Measurements from ENCODE around the gene MSH5.

Gene MSH5

DNA sequence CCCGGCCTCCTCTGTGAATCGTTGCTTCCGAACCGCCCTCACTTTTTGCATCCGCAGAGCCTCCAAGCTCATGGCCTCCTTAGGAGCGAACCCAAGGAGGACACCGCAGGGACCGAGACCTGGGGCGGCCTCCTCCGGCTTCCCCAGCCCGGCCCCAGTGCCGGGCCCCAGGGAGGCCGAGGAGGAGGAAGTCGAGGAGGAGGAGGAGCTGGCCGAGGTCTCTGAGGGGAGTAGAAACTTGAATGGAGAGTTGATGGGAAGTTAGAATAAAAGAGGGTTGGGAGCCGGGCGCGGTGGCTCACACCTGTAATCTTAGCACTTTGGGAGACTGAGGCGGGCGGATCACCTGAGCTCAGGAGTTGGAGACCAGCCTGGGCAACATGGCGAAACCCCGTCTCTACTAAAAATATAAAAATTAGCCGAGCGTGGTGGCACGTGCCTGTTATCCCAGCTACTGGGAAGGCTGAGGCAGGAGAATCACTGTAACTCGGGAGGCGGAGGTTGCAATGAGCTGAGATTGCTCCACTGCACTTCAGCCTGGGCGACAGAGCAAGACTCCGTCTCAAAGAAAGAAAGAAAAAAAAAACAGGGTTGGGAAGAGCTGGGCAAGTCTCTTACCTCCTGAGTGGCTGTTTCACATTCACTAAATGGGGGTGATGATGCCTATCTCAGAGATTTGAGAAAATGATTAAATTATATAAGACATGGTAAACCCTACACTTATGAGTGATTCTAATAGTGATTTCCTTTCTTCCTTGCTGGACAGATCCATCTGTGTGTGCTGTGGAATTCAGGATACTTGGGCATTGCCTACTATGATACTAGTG is 805 bp downstream of the MSH5 start:
- Histone ChIP-seq H3K27ac (no peak overlapping the region), H3K79me2 (no peaks in the 10 kb centered on the region), H3K4me2 (ENCODE audit: low read length) (peak overlapping the region; percentile 96), H3K9me3 (ENCODE audit: control insufficient read depth, low read length) (no peaks in the 10 kb centered on the region), H2AFZ (peak overlapping the region; percentile 91), H3K9ac (no peak overlapping the region), H3K4me3 (ENCODE audit: low read depth, low read length) (peak overlapping the region; percentile 91), H3K4me1 (peaks cover 4% of the 10 kb centered on the region), H3K27me3 (ENCODE audit: control insufficient read depth, insufficient read depth, low read length) (no peaks in the 10 kb centered on the region), H3K36me3 (ENCODE audit: control insufficient read depth, insufficient read depth, low read length) (no peaks in the 10 kb centered on the region)
- TF ChIP-seq, protein P1, sequence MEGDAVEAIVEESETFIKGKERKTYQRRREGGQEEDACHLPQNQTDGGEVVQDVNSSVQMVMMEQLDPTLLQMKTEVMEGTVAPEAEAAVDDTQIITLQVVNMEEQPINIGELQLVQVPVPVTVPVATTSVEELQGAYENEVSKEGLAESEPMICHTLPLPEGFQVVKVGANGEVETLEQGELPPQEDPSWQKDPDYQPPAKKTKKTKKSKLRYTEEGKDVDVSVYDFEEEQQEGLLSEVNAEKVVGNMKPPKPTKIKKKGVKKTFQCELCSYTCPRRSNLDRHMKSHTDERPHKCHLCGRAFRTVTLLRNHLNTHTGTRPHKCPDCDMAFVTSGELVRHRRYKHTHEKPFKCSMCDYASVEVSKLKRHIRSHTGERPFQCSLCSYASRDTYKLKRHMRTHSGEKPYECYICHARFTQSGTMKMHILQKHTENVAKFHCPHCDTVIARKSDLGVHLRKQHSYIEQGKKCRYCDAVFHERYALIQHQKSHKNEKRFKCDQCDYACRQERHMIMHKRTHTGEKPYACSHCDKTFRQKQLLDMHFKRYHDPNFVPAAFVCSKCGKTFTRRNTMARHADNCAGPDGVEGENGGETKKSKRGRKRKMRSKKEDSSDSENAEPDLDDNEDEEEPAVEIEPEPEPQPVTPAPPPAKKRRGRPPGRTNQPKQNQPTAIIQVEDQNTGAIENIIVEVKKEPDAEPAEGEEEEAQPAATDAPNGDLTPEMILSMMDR (IDR thresholded peaks at IDR 0.05): no peak

DNA sequence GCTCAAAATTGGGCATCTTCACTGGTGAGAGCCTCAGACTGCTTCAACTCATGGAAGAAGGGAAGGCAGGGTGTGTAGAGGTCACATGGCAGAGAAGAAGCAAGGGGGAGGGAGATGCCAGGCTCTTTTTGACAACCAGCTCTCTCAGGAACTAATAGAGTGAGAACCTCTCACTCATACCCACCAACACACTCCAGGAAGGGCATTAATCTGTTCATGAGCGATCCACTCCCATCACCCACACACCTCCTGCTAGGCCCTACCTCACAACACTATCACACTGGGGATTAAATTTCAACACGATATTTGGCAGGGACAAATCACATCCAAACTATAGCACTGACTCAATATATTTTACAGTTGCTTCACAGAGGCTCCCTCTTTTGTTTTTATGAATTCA is 2.0 kb downstream of the MSH5 start:
- no peaks in the 10 kb centered on the region for H3K27me3 ChIP-seq (ENCODE audit: control insufficient read depth, insufficient read depth, low read length)
- TF ChIP-seq, protein P1 (IDR thresholded peaks at IDR 0.05): no peak
- no peaks in the 10 kb centered on the region for H3K36me3 ChIP-seq (ENCODE audit: control insufficient read depth, insufficient read depth, low read length)
- no peak overlapping the region for H2AFZ ChIP-seq
- no peaks in the 10 kb centered on the region for H3K79me2 ChIP-seq
- H3K4me1 ChIP-seq: peaks cover 4% of the 10 kb centered on the region
- no peak overlapping the region for H3K4me3 ChIP-seq (ENCODE audit: low read depth, low read length)
- H3K9me3 ChIP-seq (ENCODE audit: control insufficient read depth, low read length): no peaks in the 10 kb centered on the region
- H3K4me2 ChIP-seq (ENCODE audit: low read length): no peak overlapping the region
- no peak overlapping the region for H3K27ac ChIP-seq
- H3K9ac ChIP-seq: no peak overlapping the region

DNA sequence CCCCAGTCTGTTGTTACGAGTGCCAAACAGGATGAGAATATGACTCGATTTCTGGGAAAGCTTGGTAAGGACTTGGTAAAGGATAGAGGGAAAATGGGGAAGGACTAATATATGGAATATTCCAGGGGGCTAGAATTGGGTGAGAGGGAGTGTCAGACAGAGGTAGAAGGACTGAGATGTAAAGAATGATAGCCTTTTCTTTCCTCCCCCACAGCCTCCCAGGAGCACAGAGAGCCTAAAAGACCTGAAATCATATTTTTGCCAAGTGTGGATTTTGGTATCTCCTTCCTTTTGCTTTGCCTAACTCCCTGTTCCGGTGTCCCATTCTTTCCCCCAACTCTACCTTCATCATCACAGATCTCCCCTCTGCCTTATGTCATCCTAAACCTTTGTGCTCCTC is 3.1 kb downstream of the MSH5 start:
- no peaks in the 10 kb centered on the region for H3K79me2 ChIP-seq
- H3K36me3 ChIP-seq (ENCODE audit: control insufficient read depth, insufficient read depth, low read length): no peaks in the 10 kb centered on the region
- no peaks in the 10 kb centered on the region for H3K27me3 ChIP-seq (ENCODE audit: control insufficient read depth, insufficient read depth, low read length)
- H3K4me1 ChIP-seq: peaks cover 4% of the 10 kb centered on the region
- H3K9ac ChIP-seq: no peak overlapping the region
- no peak overlapping the region for H3K27ac ChIP-seq
- no peak overlapping the region for H2AFZ ChIP-seq
- H3K4me3 ChIP-seq (ENCODE audit: low read depth, low read length): no peak overlapping the region
- TF ChIP-seq, protein P1 (IDR thresholded peaks at IDR 0.05): no peak
- H3K9me3 ChIP-seq (ENCODE audit: control insufficient read depth, low read length): no peaks in the 10 kb centered on the region
- H3K4me2 ChIP-seq (ENCODE audit: low read length): no peak overlapping the region

DNA sequence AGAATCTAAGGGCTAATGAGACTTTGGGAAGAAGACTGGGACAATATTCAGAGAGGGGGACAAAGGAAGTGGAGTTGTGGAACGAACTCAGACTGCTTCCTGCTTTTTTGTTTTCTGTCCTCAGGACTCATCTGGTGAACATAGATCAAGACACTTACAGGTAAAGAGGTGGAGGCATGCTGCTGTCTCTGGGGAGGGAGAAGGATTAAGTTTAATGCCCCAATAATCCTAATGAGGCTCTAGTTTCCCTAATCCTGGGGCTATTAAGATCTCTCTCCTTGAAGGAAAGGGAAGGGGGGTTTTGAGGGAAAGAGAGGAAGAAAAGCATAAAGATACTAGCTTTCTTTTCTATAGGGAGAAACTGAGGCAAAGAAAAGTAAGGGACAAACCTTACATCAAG is 4.6 kb downstream of the MSH5 start:
- TF ChIP-seq, protein P1 (IDR thresholded peaks at IDR 0.05): no peak
- Histone ChIP-seq H3K4me3 (ENCODE audit: low read depth, low read length) (no peak overlapping the region), H3K9me3 (ENCODE audit: control insufficient read depth, low read length) (no peaks in the 10 kb centered on the region), H3K27me3 (ENCODE audit: control insufficient read depth, insufficient read depth, low read length) (no peaks in the 10 kb centered on the region), H2AFZ (no peak overlapping the region), H3K4me2 (ENCODE audit: low read length) (no peak overlapping the region), H3K27ac (no peak overlapping the region), H3K36me3 (ENCODE audit: control insufficient read depth, insufficient read depth, low read length) (no peaks in the 10 kb centered on the region), H3K4me1 (peaks cover under 1% of the 10 kb centered on the region), H3K79me2 (no peaks in the 10 kb centered on the region), H3K9ac (no peak overlapping the region)
